Measurements from ENCODE around the gene KLRB1. TPM values are rescaled to one million over a fixed set of nuclear protein-coding genes. Genes with fewer than 3 reads are reported as not detected.

Gene KLRB1
- total and polyA plus RNA-seq, 2 of the 13 experiments (the other 11 are each of a cell fraction or from before 2014, with no cell fraction given) = not detected

DNA sequence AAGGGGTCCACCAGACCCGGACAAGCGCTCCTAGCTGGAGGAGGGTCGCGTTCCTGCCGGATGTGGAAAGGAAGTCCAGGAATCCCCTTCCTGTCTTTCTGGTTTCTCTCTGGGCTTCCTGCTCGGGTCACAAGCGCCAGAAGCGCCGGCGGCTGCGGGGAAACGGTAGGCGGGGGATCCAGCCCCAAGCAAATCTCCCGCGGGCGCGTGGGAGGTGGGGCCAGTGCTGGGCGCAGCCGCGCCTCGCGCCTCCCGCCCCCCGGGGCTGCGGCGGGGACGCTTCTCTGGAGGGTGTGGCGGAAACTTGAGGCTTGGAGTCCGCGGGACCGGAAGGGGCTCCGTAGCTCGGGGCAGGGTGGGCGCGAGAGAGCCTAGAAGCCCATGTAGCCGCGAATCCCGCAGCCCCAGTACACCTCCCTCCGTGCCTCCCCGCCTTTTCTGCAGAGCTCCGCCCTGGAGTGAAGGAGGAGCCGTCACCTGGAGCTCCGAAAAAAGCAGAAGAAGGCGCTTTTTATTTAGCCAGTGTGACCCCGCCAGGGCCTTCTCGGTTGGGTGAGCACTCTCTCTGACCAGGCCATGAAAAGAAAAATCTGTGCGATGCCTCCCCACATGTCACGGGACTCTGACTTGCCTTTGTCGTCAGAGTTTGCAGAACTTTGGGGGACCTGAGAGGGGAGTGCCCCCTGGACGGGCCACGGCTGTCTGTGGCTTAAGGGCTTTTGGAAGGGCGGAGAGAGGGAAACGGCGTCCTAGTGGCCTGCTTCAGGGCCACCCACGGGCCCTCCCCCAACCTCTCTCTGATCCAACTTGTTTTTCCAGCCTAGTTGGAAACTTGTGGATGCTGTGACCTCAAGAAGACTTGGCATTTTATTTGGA, 40.3 kb upstream of the KLRB1 start (continued):
- TF ChIP-seq, protein P1, sequence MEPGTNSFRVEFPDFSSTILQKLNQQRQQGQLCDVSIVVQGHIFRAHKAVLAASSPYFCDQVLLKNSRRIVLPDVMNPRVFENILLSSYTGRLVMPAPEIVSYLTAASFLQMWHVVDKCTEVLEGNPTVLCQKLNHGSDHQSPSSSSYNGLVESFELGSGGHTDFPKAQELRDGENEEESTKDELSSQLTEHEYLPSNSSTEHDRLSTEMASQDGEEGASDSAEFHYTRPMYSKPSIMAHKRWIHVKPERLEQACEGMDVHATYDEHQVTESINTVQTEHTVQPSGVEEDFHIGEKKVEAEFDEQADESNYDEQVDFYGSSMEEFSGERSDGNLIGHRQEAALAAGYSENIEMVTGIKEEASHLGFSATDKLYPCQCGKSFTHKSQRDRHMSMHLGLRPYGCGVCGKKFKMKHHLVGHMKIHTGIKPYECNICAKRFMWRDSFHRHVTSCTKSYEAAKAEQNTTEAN (CRISPR knock-in tag; conservative IDR thresholded peaks at IDR 0.05) = no peak
- TF ChIP-seq LCORL (IDR thresholded peaks at IDR 0.05) (no peak), LCORL (CRISPR knock-in tag; IDR thresholded peaks at IDR 0.05) (peak; percentile 49), ZNF160 (CRISPR knock-in tag; IDR thresholded peaks at IDR 0.05) (no peak; the same call in 1 of the 2 replicates), MAFF (IDR thresholded peaks at IDR 0.05; ENCODE audit: low read depth, low read length) (no peak), ATAD3A (CRISPR knock-in tag; IDR thresholded peaks at IDR 0.05) (no peak), ZNF331 (CRISPR knock-in tag; IDR thresholded peaks at IDR 0.05) (peak; percentile 43; the same call in 1 of the 2 replicates), ZNF382 (CRISPR knock-in tag; IDR thresholded peaks at IDR 0.05; ENCODE audit: borderline replicate concordance) (no peak), ZNF614 (CRISPR knock-in tag; IDR thresholded peaks at IDR 0.05; ENCODE audit: borderline replicate concordance) (no peak), ZNF567 (CRISPR knock-in tag; IDR thresholded peaks at IDR 0.05; ENCODE audit: borderline replicate concordance) (no peak), ZNF607 (CRISPR knock-in tag; IDR thresholded peaks at IDR 0.05; ENCODE audit: borderline replicate concordance) (peak; percentile 51; the same call in 1 of the 2 replicates), ZBTB1 (CRISPR knock-in tag; IDR thresholded peaks at IDR 0.05; ENCODE audit: borderline replicate concordance) (no peak), ZNF780A (CRISPR knock-in tag; IDR thresholded peaks at IDR 0.05) (no peak), FOXC1 (CRISPR knock-in tag; IDR thresholded peaks at IDR 0.05; ENCODE audit: borderline replicate concordance) (peak; percentile 91; the same call in 1 of the 2 replicates), MTF1 (CRISPR knock-in tag; IDR thresholded peaks at IDR 0.05) (no peak), PHB2 (IDR thresholded peaks at IDR 0.05; ENCODE audit: partially characterized antibody) (no peak), ZNF703 (CRISPR knock-in tag; IDR thresholded peaks at IDR 0.05; ENCODE audit: borderline replicate concordance) (peak; percentile 79; the same call in 1 of the 2 replicates), TOE1 (CRISPR knock-in tag; IDR thresholded peaks at IDR 0.05) (no peak), SAFB2 (CRISPR knock-in tag; IDR thresholded peaks at IDR 0.05; ENCODE audit: borderline replicate concordance, low read depth) (0 out of 2 replicates have a peak, but pooled peaks have one; percentile 31)
- TF ChIP-seq, protein P2, sequence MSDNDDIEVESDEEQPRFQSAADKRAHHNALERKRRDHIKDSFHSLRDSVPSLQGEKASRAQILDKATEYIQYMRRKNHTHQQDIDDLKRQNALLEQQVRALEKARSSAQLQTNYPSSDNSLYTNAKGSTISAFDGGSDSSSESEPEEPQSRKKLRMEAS (IDR thresholded peaks at IDR 0.05) = peak; percentile 87
- TF ChIP-seq, protein P3, sequence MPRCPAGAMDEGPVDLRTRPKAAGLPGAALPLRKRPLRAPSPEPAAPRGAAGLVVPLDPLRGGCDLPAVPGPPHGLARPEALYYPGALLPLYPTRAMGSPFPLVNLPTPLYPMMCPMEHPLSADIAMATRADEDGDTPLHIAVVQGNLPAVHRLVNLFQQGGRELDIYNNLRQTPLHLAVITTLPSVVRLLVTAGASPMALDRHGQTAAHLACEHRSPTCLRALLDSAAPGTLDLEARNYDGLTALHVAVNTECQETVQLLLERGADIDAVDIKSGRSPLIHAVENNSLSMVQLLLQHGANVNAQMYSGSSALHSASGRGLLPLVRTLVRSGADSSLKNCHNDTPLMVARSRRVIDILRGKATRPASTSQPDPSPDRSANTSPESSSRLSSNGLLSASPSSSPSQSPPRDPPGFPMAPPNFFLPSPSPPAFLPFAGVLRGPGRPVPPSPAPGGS (CRISPR knock-in tag; IDR thresholded peaks at IDR 0.05) = no peak; the same call in 1 of the 2 replicates
- TF ChIP-seq, protein P4, sequence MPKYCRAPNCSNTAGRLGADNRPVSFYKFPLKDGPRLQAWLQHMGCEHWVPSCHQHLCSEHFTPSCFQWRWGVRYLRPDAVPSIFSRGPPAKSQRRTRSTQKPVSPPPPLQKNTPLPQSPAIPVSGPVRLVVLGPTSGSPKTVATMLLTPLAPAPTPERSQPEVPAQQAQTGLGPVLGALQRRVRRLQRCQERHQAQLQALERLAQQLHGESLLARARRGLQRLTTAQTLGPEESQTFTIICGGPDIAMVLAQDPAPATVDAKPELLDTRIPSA (CRISPR knock-in tag; IDR thresholded peaks at IDR 0.05; ENCODE audit: borderline replicate concordance) = peak; percentile 42; the same call in 1 of the 2 replicates
- TF ChIP-seq, protein P5, sequence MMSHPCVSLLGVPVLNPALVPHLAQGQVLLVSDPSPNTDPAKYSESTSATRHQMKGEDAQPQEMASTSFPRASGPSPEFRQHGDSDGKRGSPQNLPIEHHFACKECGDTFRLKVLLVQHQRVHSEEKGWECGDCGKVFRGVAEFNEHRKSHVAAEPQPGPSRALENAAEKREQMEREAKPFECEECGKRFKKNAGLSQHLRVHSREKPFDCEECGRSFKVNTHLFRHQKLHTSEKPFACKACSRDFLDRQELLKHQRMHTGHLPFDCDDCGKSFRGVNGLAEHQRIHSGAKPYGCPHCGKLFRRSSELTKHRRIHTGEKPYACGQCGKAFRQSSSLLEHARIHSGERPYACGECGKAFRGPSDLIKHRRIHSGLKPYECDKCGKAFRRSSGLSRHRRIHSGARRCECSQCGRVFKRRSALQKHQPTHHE (CRISPR knock-in tag; IDR thresholded peaks at IDR 0.05; ENCODE audit: borderline replicate concordance) = peak; percentile 64
- TF ChIP-seq, protein P6, sequence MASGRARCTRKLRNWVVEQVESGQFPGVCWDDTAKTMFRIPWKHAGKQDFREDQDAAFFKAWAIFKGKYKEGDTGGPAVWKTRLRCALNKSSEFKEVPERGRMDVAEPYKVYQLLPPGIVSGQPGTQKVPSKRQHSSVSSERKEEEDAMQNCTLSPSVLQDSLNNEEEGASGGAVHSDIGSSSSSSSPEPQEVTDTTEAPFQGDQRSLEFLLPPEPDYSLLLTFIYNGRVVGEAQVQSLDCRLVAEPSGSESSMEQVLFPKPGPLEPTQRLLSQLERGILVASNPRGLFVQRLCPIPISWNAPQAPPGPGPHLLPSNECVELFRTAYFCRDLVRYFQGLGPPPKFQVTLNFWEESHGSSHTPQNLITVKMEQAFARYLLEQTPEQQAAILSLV (CRISPR knock-in tag; IDR thresholded peaks at IDR 0.05; ENCODE audit: borderline replicate concordance) = peak; percentile 61; the same call in 1 of the 2 replicates

Measured in HepG2 (cell line).